Measurements from ENCODE around the gene SKIC3. TPM values are rescaled to one million over a fixed set of nuclear protein-coding genes. Genes with fewer than 3 reads are reported as not detected.

The SKIC3 gene
- polyA plus RNA-seq (ENCODE audit: insufficient read length in 12 of 12): 10 to 100 TPM in 11 of 12 donors, not detected in 1; 49.6 to 86.4 (median 68.6) TPM
- long read RNA-seq, donor 1, full-length matches to known transcripts: 4 of 9 reads
- long read RNA-seq, donor 1, partial matches to known transcripts: 5 of 9 reads
- long read RNA-seq, donor 1, other reads (novel, unspliced or antisense): 0 of 9 reads
- long read RNA-seq, donor 2, full-length matches to known transcripts: 4 of 9 reads
- long read RNA-seq, donor 2, partial matches to known transcripts: 5 of 9 reads
- long read RNA-seq, donor 2, other reads (novel, unspliced or antisense): 0 of 9 reads
- long read RNA-seq, donor 3, partial matches to known transcripts: 5 of 5 reads
- long read RNA-seq, donor 3, other reads (novel, unspliced or antisense): 0 of 5 reads
- long read RNA-seq, donor 4, partial matches to known transcripts: 0 of 2 reads
- long read RNA-seq, donor 4, other reads (novel, unspliced or antisense): 0 of 2 reads
- long read RNA-seq, donor 5, full-length matches to known transcripts: 1 of 19 reads
- long read RNA-seq, donor 5, partial matches to known transcripts: 18 of 19 reads
- long read RNA-seq, donor 5, other reads (novel, unspliced or antisense): 0 of 19 reads
- long read RNA-seq, donor 6, partial matches to known transcripts: 0 of 1 reads
- long read RNA-seq, donor 6, other reads (novel, unspliced or antisense): 0 of 1 reads
- long read RNA-seq, donor 7, partial matches to known transcripts: 5 of 6 reads
- long read RNA-seq, donor 7, other reads (novel, unspliced or antisense): 0 of 6 reads
- long read RNA-seq, donor 8, full-length matches to known transcripts: 1 of 16 reads
- long read RNA-seq, donor 8, partial matches to known transcripts: 15 of 16 reads
- long read RNA-seq, donor 8, other reads (novel, unspliced or antisense): 0 of 16 reads
- long read RNA-seq, donor 9, partial matches to known transcripts: 5 of 5 reads
- long read RNA-seq, donor 9, other reads (novel, unspliced or antisense): 0 of 5 reads
- long read RNA-seq, donor 10, full-length matches to known transcripts: 2 of 7 reads
- long read RNA-seq, donor 10, partial matches to known transcripts: 5 of 7 reads
- long read RNA-seq, donor 10, other reads (novel, unspliced or antisense): 0 of 7 reads
- long read RNA-seq, donor 11, partial matches to known transcripts: 0 of 1 reads
- long read RNA-seq, donor 11, other reads (novel, unspliced or antisense): 0 of 1 reads

GRCh38 chr5:95554647-95555548 is at the start of gene SKIC3, which contains the start of gene ARSK:
Gene SKIC3 (minus strand): TSS chr5:95554977. CDS start chr5:95547150, 7,827 bp downstream.
Gene ARSK (plus strand): TSS chr5:95555101. CDS start chr5:95555279, 178 bp downstream.
- peak; percentile 99 for DNase-seq

- DNase-seq: no peak
Measured at GRCh38 chr5:95600557-95600956, 45.8 kb upstream of the SKIC3 start.

DNA sequence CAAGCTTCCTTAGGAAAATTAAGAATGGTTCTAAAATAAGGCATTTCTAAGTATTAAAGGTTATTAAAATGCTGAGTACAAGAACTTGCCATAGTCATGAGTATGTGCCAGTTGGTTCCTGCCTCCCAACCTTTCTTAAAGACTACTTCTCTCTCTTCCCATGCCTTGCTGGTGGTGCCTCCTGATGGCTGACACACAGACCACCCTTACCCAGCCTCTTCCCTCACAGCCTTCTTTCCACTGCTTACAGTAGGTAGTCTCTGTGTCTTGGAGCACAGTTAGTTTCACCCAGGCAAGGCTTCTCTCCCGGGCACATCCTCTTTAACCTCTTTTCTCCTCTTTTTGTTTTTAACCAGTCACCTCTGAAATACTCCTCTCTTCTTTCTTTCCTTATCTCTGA is 44.5 kb upstream of the SKIC3 start:
- no peak for DNase-seq

DNA sequence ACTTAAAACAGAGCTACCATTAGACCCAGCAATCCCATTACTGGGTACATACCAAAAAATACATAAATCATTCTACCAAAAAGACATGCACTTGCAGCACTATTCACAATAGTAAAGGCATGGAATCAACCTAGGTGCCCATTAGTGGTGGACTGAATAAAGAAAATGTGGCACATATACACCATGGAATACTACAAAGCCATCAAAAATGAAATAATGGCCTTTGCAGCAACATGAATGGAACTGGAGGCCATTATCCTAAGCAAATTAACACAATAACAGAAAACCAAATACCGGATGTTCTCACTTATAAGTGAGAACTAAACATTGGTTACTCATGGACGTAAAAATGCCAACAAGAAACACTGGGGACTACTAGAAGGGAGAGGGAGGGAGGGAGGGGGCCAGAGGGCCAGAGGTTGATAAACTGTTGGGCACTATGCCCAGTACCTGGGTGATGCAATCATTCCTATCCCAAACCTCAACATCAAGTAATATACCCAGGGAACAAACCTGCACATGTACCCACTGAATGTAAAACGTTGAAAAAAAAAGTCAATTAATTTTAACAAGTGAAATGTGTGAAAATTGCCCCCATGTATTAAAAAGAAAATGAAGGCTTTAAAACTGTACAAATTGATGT is 40.6 kb upstream of the SKIC3 start:
- no peak for DNase-seq

DNA sequence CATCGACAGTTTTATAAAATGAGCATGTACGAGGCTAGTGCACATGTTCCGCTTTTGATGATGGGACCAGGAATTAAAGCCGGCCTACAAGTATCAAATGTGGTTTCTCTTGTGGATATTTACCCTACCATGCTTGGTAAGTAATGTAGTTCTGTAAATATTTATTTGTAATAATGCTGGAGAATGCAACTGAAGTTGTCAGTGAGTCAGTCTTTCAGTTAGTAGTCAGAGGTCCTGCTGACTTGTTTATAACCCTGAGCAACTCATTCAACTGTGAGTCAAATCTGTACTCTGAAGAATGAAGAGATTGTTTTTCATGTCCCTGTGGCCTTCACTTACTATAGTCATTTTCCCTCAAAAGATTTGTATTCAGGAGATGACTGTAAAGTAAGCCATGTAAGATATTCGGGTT is 36.7 kb upstream of the SKIC3 start:
- DNase-seq: no peak

DNA sequence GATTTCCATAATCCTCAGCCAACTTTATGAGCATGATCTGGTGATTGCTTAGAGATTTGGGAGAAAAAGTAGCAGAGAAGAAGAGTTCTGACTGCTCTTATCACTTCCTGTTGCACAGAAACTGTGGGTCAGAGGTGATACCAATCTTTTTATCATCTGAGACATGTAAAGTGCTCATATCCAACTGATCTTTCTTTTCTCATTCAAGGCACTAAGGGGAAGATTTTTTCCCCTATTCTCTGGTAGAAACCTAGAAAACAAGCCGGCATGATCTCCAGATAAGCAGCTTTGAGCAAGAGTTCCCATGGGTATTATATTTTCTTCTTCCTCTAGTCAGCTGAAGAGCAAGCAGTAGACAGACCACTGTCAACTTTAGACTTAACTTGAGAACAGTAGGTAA is 36.1 kb upstream of the SKIC3 start:
- no peak for DNase-seq

GRCh38 chr5:95583992-95584391 is 29.2 kb upstream of the SKIC3 start:
- no peak for DNase-seq

DNA sequence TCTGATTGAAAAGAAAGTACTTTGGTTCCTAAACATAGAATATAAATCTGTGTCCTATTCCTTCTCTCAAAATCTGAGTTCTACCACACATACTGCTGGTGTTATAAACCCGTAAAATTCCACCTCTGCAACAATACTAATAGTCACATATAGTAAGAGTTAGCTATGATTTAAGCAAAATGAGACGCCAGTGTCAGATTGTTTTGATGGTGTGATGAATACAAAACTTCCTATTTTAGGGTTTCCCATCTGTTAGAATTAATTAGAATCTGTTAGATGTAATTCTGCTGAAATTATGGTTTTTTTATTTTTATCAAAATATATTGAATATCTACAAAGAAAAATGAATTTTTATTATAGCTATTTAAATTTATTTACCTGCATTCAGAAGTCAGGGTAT is 26.8 kb upstream of the SKIC3 start:
- no peak for DNase-seq

GRCh38 chr5:95572016-95572415 is 17.2 kb upstream of the SKIC3 start:
- no peak for DNase-seq

- DNase-seq: no peak
Measured at GRCh38 chr5:95565280-95565920, 10.6 kb upstream of the SKIC3 start.

- peak; percentile 22 for DNase-seq
Measured at GRCh38 chr5:95564450-95564849, 9.7 kb upstream of the SKIC3 start.

DNA sequence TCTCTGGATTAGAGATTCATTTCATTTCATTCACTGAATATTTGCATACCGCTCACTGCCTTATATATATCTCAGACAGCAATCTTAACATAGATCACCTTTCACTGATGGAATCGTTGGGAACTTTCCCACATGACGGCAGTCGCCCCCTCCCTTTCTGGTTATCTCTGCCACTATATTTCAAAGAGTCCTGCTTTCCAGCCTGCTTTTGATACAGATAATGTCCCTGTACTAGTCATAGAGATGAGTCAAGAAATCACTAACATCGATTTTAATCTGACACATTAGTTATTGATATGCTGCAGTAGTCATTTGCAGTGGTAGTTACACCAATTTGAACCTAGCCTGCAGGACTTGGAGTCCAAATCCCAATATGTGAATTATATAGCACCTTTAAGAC is 8.6 kb upstream of the SKIC3 start:
- no peak for DNase-seq

- no peak for DNase-seq
Measured at GRCh38 chr5:95562282-95562681, 7.5 kb upstream of the SKIC3 start.

- no peak for DNase-seq
Measured at GRCh38 chr5:95557841-95558240, 3.1 kb upstream of the SKIC3 start.

- DNase-seq: peak; percentile 20
Measured at GRCh38 chr5:95555553-95555952, 776 bp upstream of the SKIC3 start.

- DNase-seq: no peak
Measured at GRCh38 chr5:95554331-95554646, 488 bp downstream of the SKIC3 start.

DNA sequence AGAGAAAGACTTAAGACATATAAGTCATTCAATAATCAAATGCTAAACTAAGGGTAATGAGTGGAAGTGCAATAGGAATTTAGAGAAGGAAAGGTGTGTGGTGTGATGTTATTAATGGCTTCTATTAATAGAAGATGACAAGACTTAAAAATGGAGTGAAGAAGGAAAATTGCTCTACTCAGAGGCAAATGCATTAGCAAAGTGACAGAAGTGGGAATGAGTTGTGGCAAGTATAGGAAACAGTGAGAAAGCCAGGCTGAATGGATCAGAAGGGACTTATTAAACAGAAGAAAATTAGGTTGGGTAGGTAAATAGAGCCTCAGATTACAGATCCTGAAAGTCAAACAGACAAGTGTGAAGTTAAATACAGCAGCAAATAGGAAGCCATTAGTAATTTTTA is 5.7 kb downstream of the SKIC3 start:
- DNase-seq: no peak

- DNase-seq: no peak
Measured at GRCh38 chr5:95543017-95543705, 11.6 kb downstream of the SKIC3 start.

GRCh38 chr5:95537501-95537900 is 17.3 kb downstream of the SKIC3 start:
- no peak for DNase-seq
